Measurements from ENCODE around the gene TMEM117.
"Not testable (repeated sequence)": the region's sequence is repeated elsewhere in the genome, so short reads cannot be mapped to it uniquely, and the experiment has no call there.

TMEM117 gene

DNA sequence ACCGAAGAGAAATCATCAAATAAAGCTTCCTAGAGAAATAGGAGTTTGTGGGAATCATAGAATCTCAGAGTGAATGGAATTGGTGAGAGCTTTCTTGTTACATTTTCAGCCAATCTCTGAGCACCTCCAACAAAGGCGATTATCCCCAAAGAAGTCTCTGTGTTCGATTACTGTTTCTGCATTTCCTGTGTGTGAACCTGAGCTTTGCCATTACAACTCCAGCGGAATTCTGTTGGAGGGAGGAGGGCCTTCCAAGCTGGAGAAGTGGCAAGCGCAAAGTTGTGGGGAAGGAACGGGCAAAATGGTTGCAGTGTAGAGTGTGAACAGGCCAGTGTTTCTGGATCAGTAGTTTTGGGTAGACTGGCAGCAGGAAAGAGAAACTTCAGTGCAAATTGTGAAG is 23.1 kb downstream of the TMEM117 start:
- H4K20me1 ChIP-seq: no peaks in the 10 kb centered on the region
- no peak overlapping the region for H3K4me3 ChIP-seq
- TF ChIP-seq Cebpa-rat (IDR thresholded peaks at IDR 0.05): no peak
- H3K9ac ChIP-seq: no peak overlapping the region
- H3K27me3 ChIP-seq: no peaks in the 10 kb centered on the region
- H3K36me3 ChIP-seq: no peaks in the 10 kb centered on the region
- H3K4me2 ChIP-seq: no peak overlapping the region
- H3K27ac ChIP-seq: no peak overlapping the region
- H3K9me3 ChIP-seq: peaks cover 6% of the 10 kb centered on the region
- H3K4me1 ChIP-seq: no peaks in the 10 kb centered on the region

DNA sequence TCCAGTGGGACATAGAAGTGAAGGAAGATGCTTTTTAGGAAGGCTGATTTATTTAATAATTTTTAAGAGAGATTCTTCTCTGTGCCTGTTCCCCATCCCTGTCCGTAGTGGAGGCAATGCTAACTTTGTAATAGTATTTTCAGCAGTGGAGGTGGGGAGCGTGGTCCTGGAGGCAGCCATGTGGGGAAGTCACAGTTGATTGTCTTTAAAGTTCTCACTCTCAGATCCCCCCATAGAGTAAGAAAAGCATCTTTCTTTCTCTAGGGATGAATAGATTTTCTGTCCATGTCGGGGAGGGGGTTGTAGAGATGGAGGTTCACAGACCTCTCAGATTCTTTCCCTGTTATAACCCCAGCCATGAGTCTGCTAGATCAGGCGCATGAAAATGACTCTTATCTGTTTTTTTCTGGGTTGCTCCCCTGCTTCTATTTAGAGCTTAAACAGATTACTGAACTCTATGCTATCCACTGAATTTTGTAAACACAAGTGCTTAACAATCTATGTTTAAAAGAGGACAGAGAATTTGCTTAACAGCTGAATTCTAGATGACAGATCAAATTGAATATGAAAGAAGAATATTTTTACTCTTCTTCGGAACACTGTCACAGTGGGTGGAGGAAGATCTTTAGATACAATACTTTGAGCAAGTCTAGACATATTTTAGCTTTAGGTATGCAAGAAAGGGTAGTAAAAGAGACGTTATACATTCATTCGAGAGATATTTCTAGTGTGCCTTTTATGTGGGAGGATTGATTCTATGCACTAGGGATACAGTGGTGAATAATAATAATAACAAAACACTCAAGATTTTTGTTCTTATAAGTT is 25.3 kb downstream of the TMEM117 start:
- TF ChIP-seq Cebpa-rat (IDR thresholded peaks at IDR 0.05): no peak
- Histone ChIP-seq H3K27ac (no peak overlapping the region), H3K36me3 (peaks cover 11% of the 10 kb centered on the region; the same call in 1 of the 2 replicates), H3K4me3 (no peak overlapping the region), H3K9ac (no peak overlapping the region), H3K4me1 (no peaks in the 10 kb centered on the region), H3K9me3 (peaks cover 7% of the 10 kb centered on the region), H4K20me1 (no peaks in the 10 kb centered on the region), H3K4me2 (no peak overlapping the region), H3K27me3 (no peaks in the 10 kb centered on the region)

- Histone ChIP-seq H3K27me3 (no peaks in the 10 kb centered on the region), H3K4me3 (no peak overlapping the region)
- TF ChIP-seq Cebpa-rat (IDR thresholded peaks at IDR 0.05): no peak
Observed at GRCh38 chr12:43861840-43862150, 25.9 kb downstream of the TMEM117 start.

DNA sequence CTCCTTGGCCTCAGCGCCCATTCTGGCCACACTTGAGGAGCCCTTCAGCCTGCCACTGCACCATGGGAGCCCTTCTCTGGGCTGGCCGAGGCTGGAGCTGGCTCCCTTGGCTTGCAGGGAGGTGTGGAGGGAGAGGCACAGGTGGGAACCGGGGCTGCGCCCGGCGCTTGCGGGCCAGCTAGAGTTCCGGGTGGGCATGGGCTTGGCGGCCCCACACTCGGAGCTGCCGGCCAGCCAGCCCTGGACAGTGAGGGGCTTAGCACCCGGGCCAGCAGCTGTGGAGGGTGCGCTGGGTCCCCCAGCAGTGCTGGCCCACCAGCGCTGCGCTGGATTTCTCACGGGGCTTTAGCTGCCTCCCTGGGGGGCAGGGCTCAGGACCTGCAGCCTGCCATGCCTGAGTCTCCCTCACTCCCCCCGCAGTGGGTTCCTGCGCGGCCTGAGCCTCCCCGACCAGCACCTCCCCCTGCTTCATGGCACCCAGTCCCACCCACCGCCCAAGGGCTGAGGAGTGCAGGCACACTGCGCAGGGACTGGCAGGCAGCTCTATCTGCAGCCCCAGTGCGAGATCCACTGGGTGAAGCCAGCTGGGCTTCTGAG is 28.0 kb downstream of the TMEM117 start:
- no peak overlapping the region for H3K27ac ChIP-seq
- H3K4me1 ChIP-seq: no peaks in the 10 kb centered on the region
- H3K36me3 ChIP-seq: peaks cover 11% of the 10 kb centered on the region; the same call in 1 of the 2 replicates
- no peak for TF ChIP-seq Cebpa-rat (IDR thresholded peaks at IDR 0.05)
- no peak overlapping the region for H3K4me2 ChIP-seq
- peaks cover 7% of the 10 kb centered on the region for H3K9me3 ChIP-seq
- H3K9ac ChIP-seq: no peak overlapping the region
- H3K27me3 ChIP-seq: no peaks in the 10 kb centered on the region
- no peaks in the 10 kb centered on the region for H4K20me1 ChIP-seq
- H3K4me3 ChIP-seq: no peak overlapping the region

More at GRCh38 chr12:43861840-43862150, 25.9 kb downstream of the TMEM117 start:
- Histone ChIP-seq H3K9ac (no peak overlapping the region), H3K9me3 (peaks cover 7% of the 10 kb centered on the region), H3K27ac (no peak overlapping the region), H3K4me1 (no peaks in the 10 kb centered on the region), H3K36me3 (peaks cover 11% of the 10 kb centered on the region; the same call in 1 of the 2 replicates), H3K4me2 (no peak overlapping the region), H4K20me1 (no peaks in the 10 kb centered on the region)

GRCh38 chr12:43864557-43864956 is 28.7 kb downstream of the TMEM117 start:
- H3K36me3 ChIP-seq: peaks cover 11% of the 10 kb centered on the region; the same call in 1 of the 2 replicates
- H3K27me3 ChIP-seq, H3K9ac ChIP-seq, H3K4me3 ChIP-seq, H3K4me2 ChIP-seq, H4K20me1 ChIP-seq, H3K4me1 ChIP-seq, H3K27ac ChIP-seq, H3K9me3 ChIP-seq: not testable (repeated sequence)

GRCh38 chr12:43869184-43869583 is 33.3 kb downstream of the TMEM117 start:
- TF ChIP-seq Cebpa-rat (IDR thresholded peaks at IDR 0.05): no peak
- Histone ChIP-seq H3K27ac (no peak overlapping the region), H3K36me3 (peaks cover 11% of the 10 kb centered on the region; the same call in 1 of the 2 replicates)

DNA sequence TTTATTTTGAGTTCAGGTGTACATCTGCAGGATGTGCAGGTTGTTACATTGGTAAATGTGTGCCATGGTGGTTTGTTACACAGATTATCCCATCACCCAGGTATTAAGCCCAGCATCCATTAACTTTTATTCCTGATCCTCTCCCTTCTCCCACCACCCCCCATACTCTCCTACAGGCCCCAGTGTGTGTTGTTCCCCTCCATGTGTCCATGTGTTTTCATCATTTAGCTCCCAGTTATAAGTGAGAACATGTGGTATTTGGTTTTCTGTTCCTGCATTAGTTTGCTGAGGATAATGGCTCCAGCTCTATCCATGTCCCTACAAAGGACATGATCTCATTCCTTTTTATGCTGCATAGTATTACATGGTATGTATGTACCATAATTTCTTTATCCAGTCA is 33.9 kb downstream of the TMEM117 start:
- H3K4me2 ChIP-seq, H3K4me3 ChIP-seq, H3K36me3 ChIP-seq, H3K27me3 ChIP-seq, H4K20me1 ChIP-seq, H3K9ac ChIP-seq, H3K27ac ChIP-seq, H3K9me3 ChIP-seq, H3K4me1 ChIP-seq: not testable (repeated sequence)

More at GRCh38 chr12:43869184-43869583, 33.3 kb downstream of the TMEM117 start:
- no peak overlapping the region for H3K4me2 ChIP-seq
- no peaks in the 10 kb centered on the region; the same call in 1 of the 2 replicates for H3K9me3 ChIP-seq
- no peak overlapping the region for H3K9ac ChIP-seq
- H4K20me1 ChIP-seq: no peaks in the 10 kb centered on the region
- no peaks in the 10 kb centered on the region for H3K4me1 ChIP-seq
- no peak overlapping the region for H3K4me3 ChIP-seq
- H3K27me3 ChIP-seq: no peaks in the 10 kb centered on the region

- H3K27me3 ChIP-seq, H3K9ac ChIP-seq, H3K36me3 ChIP-seq, H3K4me3 ChIP-seq, H3K4me2 ChIP-seq, H4K20me1 ChIP-seq, H3K27ac ChIP-seq, H3K9me3 ChIP-seq, H3K4me1 ChIP-seq: not testable (repeated sequence)
Observed at GRCh38 chr12:43871258-43871657, 35.4 kb downstream of the TMEM117 start.

GRCh38 chr12:43872396-43872795 is 36.5 kb downstream of the TMEM117 start:
- H3K9ac ChIP-seq: no peak overlapping the region
- no peak overlapping the region for H3K27ac ChIP-seq
- H3K27me3 ChIP-seq: no peaks in the 10 kb centered on the region
- no peaks in the 10 kb centered on the region for H3K4me1 ChIP-seq
- no peaks in the 10 kb centered on the region for H3K9me3 ChIP-seq
- no peak overlapping the region for H3K4me3 ChIP-seq
- no peak overlapping the region for H3K4me2 ChIP-seq
- no peaks in the 10 kb centered on the region for H4K20me1 ChIP-seq
- no peak for TF ChIP-seq Cebpa-rat (IDR thresholded peaks at IDR 0.05)
- H3K36me3 ChIP-seq: no peaks in the 10 kb centered on the region

GRCh38 chr12:43878050-43878449 is 42.2 kb downstream of the TMEM117 start:
- Histone ChIP-seq H3K27me3 (no peaks in the 10 kb centered on the region), H3K36me3 (no peaks in the 10 kb centered on the region), H4K20me1 (no peaks in the 10 kb centered on the region), H3K4me3 (no peak overlapping the region), H3K9me3 (no peaks in the 10 kb centered on the region), H3K4me1 (no peaks in the 10 kb centered on the region), H3K4me2 (no peak overlapping the region), H3K9ac (no peak overlapping the region), H3K27ac (no peak overlapping the region)
- TF ChIP-seq Cebpa-rat (IDR thresholded peaks at IDR 0.05): no peak

All from BLaER1 (cell line).